IMR-90 (cell line): ENCODE results near the gene BST1. TPM values are rescaled to one million over a fixed set of nuclear protein-coding genes. Genes with fewer than 3 reads are reported as not detected.

ENCODE experiments used
- ATAC-seq: fragments of 200-7000 bp; cut with Tn5 transposase; 2 replicates; pipeline ENCODE4 v1.9.1; 2020; ENCODE audit warnings: low read depth, mild to moderate bottlenecking, moderate library complexity
- BruUV-seq: library from RNA; stranded (reverse); fragments of 400-500 nt; replicated peaks from 2 replicates; lab custom pipeline; 2021; lab: Mats Ljungman, UMichigan
- CTCF ChIA-PET: fragments of 300-600 bp; formaldehyde crosslinking; extraction: SDS; loops from one replicate; lab custom pipeline; 2021; ENCODE audit warnings: antibody characterized with exemption; lab: Yijun Ruan, JAX
- POLR2A ChIA-PET: fragments of 300-600 bp; sonication (Branson Sonifier 250); formaldehyde crosslinking; loops from one replicate; lab custom pipeline; 2022; ENCODE audit warnings: antibody characterized with exemption; ENCODE audit not compliant: unreplicated experiment; lab: Charles Lee
- DNase-seq: peaks from one replicate; pipeline ENCODE4 v3.0.0; 2013
- H2AFZ ChIP-seq: replicated peaks from 2 replicates; pipeline ENCODE3; 2013; ENCODE audit warnings: low read length, mild to moderate bottlenecking; ENCODE audit not compliant: poor library complexity
- H2AK5ac ChIP-seq: 2 replicates; pipeline ENCODE4 v1.6.1; 2013; ENCODE audit warnings: low read depth, low read length, inconsistent platforms
- H2AK9ac ChIP-seq: replicated peaks from 2 replicates; pipeline ENCODE3; 2013; ENCODE audit warnings: mild to moderate bottlenecking, low read depth, low read length, moderate library complexity; ENCODE audit not compliant: poor library complexity
- H2BK120ac ChIP-seq: 2 replicates; pipeline ENCODE4 v1.6.1; 2013; ENCODE audit warnings: low read depth, low read length, inconsistent platforms
- H2BK15ac ChIP-seq: 3 replicates; pipeline ENCODE4 v1.6.1; 2013; ENCODE audit warnings: low read depth, low read length, inconsistent platforms
- H2BK20ac ChIP-seq: 2 replicates; pipeline ENCODE4 v1.6.1; 2013; ENCODE audit warnings: low read depth, mild to moderate bottlenecking, inconsistent platforms, low read length, moderate library complexity
- H2BK5ac ChIP-seq: 2 replicates; pipeline ENCODE4 v1.6.1; 2013; ENCODE audit warnings: mild to moderate bottlenecking, low read depth, low read length, inconsistent platforms; ENCODE audit not compliant: poor library complexity, severe bottlenecking
- H3K14ac ChIP-seq: replicated peaks from 2 replicates; pipeline ENCODE4 v1.6.1; 2013; ENCODE audit warnings: low read depth, low read length, inconsistent platforms
- H3K18ac ChIP-seq: 2 replicates; pipeline ENCODE4 v1.6.1; 2013; ENCODE audit warnings: low read depth, low read length, control low read depth
- H3K23ac ChIP-seq: 2 replicates; pipeline ENCODE4 v1.6.1; 2013; ENCODE audit warnings: low read depth, low read length, inconsistent platforms
- H3K27ac ChIP-seq: 2 replicates; pipeline ENCODE4 v1.5.1; 2013; ENCODE audit warnings: mild to moderate bottlenecking, control low read depth, low read length; ENCODE audit not compliant: insufficient read depth
- H3K27me3 ChIP-seq: 2 replicates; pipeline ENCODE4 v1.6.1; 2013; ENCODE audit warnings: low read length; ENCODE audit not compliant: control insufficient read depth, insufficient read depth
- H3K36me3 ChIP-seq: 2 replicates; pipeline ENCODE4 v1.6.1; 2013; ENCODE audit warnings: low read length, mixed read lengths; ENCODE audit not compliant: control insufficient read depth, insufficient read depth
- H3K4ac ChIP-seq: 2 replicates; pipeline ENCODE4 v1.6.1; 2013; ENCODE audit warnings: low read depth, low read length, inconsistent platforms
- H3K4me1 ChIP-seq: 2 replicates; pipeline ENCODE4 v1.6.1; 2013; ENCODE audit warnings: low read length, mixed read lengths; ENCODE audit not compliant: control insufficient read depth, insufficient read depth
- H3K4me2 ChIP-seq: 2 replicates; pipeline ENCODE4 v1.6.1; 2013; ENCODE audit warnings: low read depth, mild to moderate bottlenecking, control low read depth, low read length, moderate library complexity
- H3K4me3 ChIP-seq: 2 replicates; pipeline ENCODE4 v1.5.1; 2013; ENCODE audit warnings: low read depth, mild to moderate bottlenecking, control low read depth, low read length, moderate library complexity; ENCODE audit not compliant: insufficient read depth
- H3K56ac ChIP-seq: 2 replicates; pipeline ENCODE4 v1.6.1; 2013; ENCODE audit warnings: low read length, inconsistent platforms; ENCODE audit not compliant: insufficient read depth; ENCODE audit errors: extremely low read depth
- H3K79me1 ChIP-seq, 2 experiments: 2 replicates each; pipeline ENCODE4 v1.6.1; 2013; ENCODE audit warnings: low read length in 2 of 2, inconsistent platforms in 1 of 2, low read depth in 1 of 2
- H3K9ac ChIP-seq: 2 replicates; pipeline ENCODE4 v1.6.1; 2013; ENCODE audit warnings: low read depth, low read length, control low read depth
- H3K9me1 ChIP-seq: 2 replicates; pipeline ENCODE4 v1.6.1; 2013; ENCODE audit warnings: low read length, inconsistent platforms; ENCODE audit not compliant: insufficient read depth
- H3K9me3 ChIP-seq: 2 replicates; pipeline ENCODE4 v1.6.1; 2013; ENCODE audit warnings: low read length; ENCODE audit not compliant: control insufficient read depth, insufficient read depth
- H4K20me1 ChIP-seq: 2 replicates; pipeline ENCODE4 v1.6.1; 2013; ENCODE audit warnings: low read length, inconsistent platforms; ENCODE audit not compliant: insufficient read depth
- H4K5ac ChIP-seq: 2 replicates; pipeline ENCODE4 v1.6.1; 2013; ENCODE audit warnings: mild to moderate bottlenecking, low read depth, low read length, control low read depth
- H4K8ac ChIP-seq, 2 experiments: 2 replicates each; pipeline ENCODE4 v1.6.1; 2013; ENCODE audit warnings: low read depth in 2 of 2, low read length in 2 of 2, control low read depth in 1 of 2, inconsistent platforms in 1 of 2
- H4K91ac ChIP-seq: 2 replicates; pipeline ENCODE4 v1.6.1; 2013; ENCODE audit warnings: low read depth, low read length, inconsistent platforms; ENCODE audit not compliant: insufficient read depth
- BHLHE40 ChIP-seq: fragments of 150-350 bp; IDR thresholded peaks from 2 replicates; pipeline ENCODE4 v1.6.1; 2016; ENCODE audit warnings: mild to moderate bottlenecking, low read depth, low read length
- CEBPB ChIP-seq: IDR thresholded peaks from 2 replicates; pipeline ENCODE4 v1.6.1; 2012; ENCODE audit warnings: low read depth, low read length, improper control_type of control experiment
- CHD1 ChIP-seq: IDR thresholded peaks from 2 replicates; pipeline ENCODE4 v1.6.1; 2012; ENCODE audit warnings: low read depth, low read length, improper control_type of control experiment
- MAZ ChIP-seq: IDR thresholded peaks from 2 replicates; pipeline ENCODE4 v1.6.1; 2012; ENCODE audit warnings: low read depth, mild to moderate bottlenecking, low read length, improper control_type of control experiment, moderate library complexity, borderline replicate concordance
- MXI1 ChIP-seq: IDR thresholded peaks from 2 replicates; pipeline ENCODE4 v1.6.1; 2012; ENCODE audit warnings: low read depth, mild to moderate bottlenecking, low read length, moderate library complexity, borderline replicate concordance
- RCOR1 ChIP-seq: IDR thresholded peaks from 2 replicates; pipeline ENCODE4 v1.6.1; 2012; ENCODE audit warnings: mild to moderate bottlenecking, low read length, improper control_type of control experiment; ENCODE audit not compliant: insufficient replicate concordance
- WGBS, 2 experiments: methylation state at CpG; one replicate each; pipeline versions ENCODE4 v1.1.5 to v1.1.7; 2013; ENCODE audit warnings: missing lambda C conversion rate in 2 of 2; ENCODE audit not compliant: insufficient read length in 1 of 2; ENCODE audit errors: extremely low coverage in 2 of 2; 5-methylcytosine and 5-hydroxymethylcytosine counted together
- dilution Hi-C: fragments of 300-500 bp; cut with HindIII; formaldehyde crosslinking; loops from one replicate; pipeline ENCODE4 v1.14.3; 2018; ENCODE audit warnings: low sequenced_read_pairs; ENCODE audit not compliant: unreplicated experiment
- in situ Hi-C: fragments of 300-500 bp; cut with MboI; formaldehyde crosslinking; loops from 3 replicates; pipeline ENCODE4 v1.14.3; 2019; ENCODE audit warnings: low sequenced_read_pairs, inconsistent platforms, mixed read lengths
- intact Hi-C: fragments of 100-400 bp; cut with micrococcal nuclease; formaldehyde crosslinking; loops from 2 replicates; pipeline ENCODE4 v1.10.0; 2022
- polyA plus RNA-seq, 3 experiments: library from polyadenylated mRNA; depleted of rRNA; stranded (reverse); fragments of >200 nt; gene quantifications; 2 replicates each; pipeline ENCODE4 v1.2.3, GENCODE V29; 2012; ENCODE audit warnings: low replicate concordance in 1 of 3
- total RNA-seq: library from RNA; depleted of rRNA; stranded (reverse); fragments of >200 nt; gene quantifications from 2 replicates; pipeline ENCODE4 v1.2.3, GENCODE V29; 2012
- TF ChIP-seq, protein P1 (sequence below): fragments of 150-350 bp; IDR thresholded peaks from 2 replicates; pipeline ENCODE4 v1.6.1; 2017; ENCODE audit warnings: mild to moderate bottlenecking, antibody characterized with exemption, low read length, low read depth

BST1 gene
- total and polyA plus RNA-seq, 2 of the 4 experiments (the other 2 are of a cell fraction): 6.6 to 11.1 TPM

DNA sequence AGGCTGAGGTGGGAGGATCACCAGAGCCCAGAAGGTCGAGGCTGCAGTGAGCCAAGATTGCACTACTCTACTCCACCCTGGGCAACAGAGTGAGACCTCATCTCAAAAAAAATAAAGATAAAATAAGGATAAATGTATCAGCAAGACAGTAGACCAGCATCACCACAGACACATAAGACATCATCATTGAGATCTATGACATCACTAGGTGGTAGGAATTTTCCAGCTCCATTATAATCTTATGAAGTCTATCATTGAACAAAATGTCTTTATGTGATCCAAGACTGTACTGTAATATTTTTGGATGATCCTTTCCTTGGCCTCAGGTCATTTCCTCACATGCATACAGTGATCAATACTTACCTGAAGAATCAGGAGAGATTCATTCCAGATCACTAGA, 29.5 kb upstream of the BST1 start:
- no TSS peak for BruUV-seq
- no peaks in the 10 kb centered on the region for H4K20me1 ChIP-seq
- H3K4ac ChIP-seq: no peak overlapping the region
- TF ChIP-seq, protein P1, sequence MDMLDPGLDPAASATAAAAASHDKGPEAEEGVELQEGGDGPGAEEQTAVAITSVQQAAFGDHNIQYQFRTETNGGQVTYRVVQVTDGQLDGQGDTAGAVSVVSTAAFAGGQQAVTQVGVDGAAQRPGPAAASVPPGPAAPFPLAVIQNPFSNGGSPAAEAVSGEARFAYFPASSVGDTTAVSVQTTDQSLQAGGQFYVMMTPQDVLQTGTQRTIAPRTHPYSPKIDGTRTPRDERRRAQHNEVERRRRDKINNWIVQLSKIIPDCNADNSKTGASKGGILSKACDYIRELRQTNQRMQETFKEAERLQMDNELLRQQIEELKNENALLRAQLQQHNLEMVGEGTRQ: no peak
- TF ChIP-seq CEBPB (no peak), BHLHE40 (no peak), MXI1 (no peak), MAZ (no peak), CHD1 (no peak), RCOR1 (no peak)
- DNase-seq (no peak), ATAC-seq (no peak)
- no peak overlapping the region for H2AK5ac ChIP-seq
- H3K9me3 ChIP-seq: no peaks in the 10 kb centered on the region
- no peak overlapping the region for H2BK15ac ChIP-seq
- H3K27ac ChIP-seq: no peak overlapping the region
- no peak overlapping the region for H4K5ac ChIP-seq
- in situ Hi-C loops: no loop called here
- peaks cover 10 to 36% of the 10 kb centered on the region in 2 experiments for H3K79me1 ChIP-seq
- intact Hi-C loops: no loop called here
- H4K8ac ChIP-seq: no peak overlapping the region
- no peak overlapping the region for H3K23ac ChIP-seq
- H2BK5ac ChIP-seq: no peak overlapping the region
- H3K36me3 ChIP-seq: 0 out of 2 replicates have a peak, but pooled peaks cover 2% of the 10 kb centered on the region
- no peak overlapping the region for H3K14ac ChIP-seq
- no peak overlapping the region for H3K4me2 ChIP-seq
- peaks cover 7% of the 10 kb centered on the region for H3K9me1 ChIP-seq
- H3K9ac ChIP-seq: no peak overlapping the region
- H4K91ac ChIP-seq: no peak overlapping the region
- H3K27me3 ChIP-seq: no peaks in the 10 kb centered on the region
- no peak overlapping the region for H2BK20ac ChIP-seq
- no peak overlapping the region for H3K56ac ChIP-seq
- dilution Hi-C loops: no loop called here
- POLR2A ChIA-PET: no interaction called here
- no peak overlapping the region for H3K18ac ChIP-seq
- H2AK9ac ChIP-seq: no peak overlapping the region
- CTCF ChIA-PET: no interaction called here
- H2AFZ ChIP-seq: no peak overlapping the region
- WGBS, 2 experiments: no CpG with 5 or more reads among the region's 1 CpG
- H3K4me3 ChIP-seq: no peak overlapping the region
- H3K4me1 ChIP-seq: peaks cover 6% of the 10 kb centered on the region
- H2BK120ac ChIP-seq: no peak overlapping the region
